A673 (cell line): ENCODE results near the gene HAP1.

Experiments
- EZH2 ChIP-seq: fragments of 200-600 bp; sonication (generic); IDR thresholded peaks from 2 replicates; pipeline ENCODE4 v1.6.1; 2017; ENCODE audit warnings: borderline replicate concordance, low read depth, mild to moderate bottlenecking, mixed read lengths, antibody characterized with exemption, low read length; ENCODE audit not compliant: poor library complexity, severe bottlenecking
- TF ChIP-seq, protein P1 (sequence below): fragments of 300-800, 200-600 bp; sonication (generic); conservative IDR thresholded peaks from 2 replicates; pipeline ENCODE4 v1.5.1; 2017; ENCODE audit warnings: low read depth, mild to moderate bottlenecking, antibody characterized with exemption, low read length, moderate library complexity, mixed read lengths

DNA sequence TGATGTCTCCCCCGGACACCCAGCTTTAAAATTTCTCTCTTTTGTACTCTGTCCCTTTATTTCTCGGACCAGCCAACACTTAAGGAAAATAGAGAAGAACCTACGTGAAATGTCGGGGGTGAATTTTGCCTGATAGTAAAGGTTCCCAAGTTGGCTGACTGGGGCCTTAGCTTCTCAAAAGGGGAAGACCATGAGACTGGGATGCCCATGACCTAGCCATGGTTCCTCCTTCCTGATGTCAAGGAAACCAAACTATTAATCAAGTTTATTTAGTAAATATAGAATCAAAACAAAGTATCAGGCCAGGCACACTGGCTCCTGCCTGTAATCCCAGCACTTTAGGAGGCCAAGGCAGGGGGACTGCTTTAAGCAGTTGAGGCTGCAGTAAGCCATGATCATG lies 48.2 kb downstream of the HAP1 start:
- TF ChIP-seq, protein P1, sequence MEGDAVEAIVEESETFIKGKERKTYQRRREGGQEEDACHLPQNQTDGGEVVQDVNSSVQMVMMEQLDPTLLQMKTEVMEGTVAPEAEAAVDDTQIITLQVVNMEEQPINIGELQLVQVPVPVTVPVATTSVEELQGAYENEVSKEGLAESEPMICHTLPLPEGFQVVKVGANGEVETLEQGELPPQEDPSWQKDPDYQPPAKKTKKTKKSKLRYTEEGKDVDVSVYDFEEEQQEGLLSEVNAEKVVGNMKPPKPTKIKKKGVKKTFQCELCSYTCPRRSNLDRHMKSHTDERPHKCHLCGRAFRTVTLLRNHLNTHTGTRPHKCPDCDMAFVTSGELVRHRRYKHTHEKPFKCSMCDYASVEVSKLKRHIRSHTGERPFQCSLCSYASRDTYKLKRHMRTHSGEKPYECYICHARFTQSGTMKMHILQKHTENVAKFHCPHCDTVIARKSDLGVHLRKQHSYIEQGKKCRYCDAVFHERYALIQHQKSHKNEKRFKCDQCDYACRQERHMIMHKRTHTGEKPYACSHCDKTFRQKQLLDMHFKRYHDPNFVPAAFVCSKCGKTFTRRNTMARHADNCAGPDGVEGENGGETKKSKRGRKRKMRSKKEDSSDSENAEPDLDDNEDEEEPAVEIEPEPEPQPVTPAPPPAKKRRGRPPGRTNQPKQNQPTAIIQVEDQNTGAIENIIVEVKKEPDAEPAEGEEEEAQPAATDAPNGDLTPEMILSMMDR: no peak
- TF ChIP-seq EZH2: no peak
